ENCODE data around the gene ATP8A2.

The ATP8A2 gene

DNA sequence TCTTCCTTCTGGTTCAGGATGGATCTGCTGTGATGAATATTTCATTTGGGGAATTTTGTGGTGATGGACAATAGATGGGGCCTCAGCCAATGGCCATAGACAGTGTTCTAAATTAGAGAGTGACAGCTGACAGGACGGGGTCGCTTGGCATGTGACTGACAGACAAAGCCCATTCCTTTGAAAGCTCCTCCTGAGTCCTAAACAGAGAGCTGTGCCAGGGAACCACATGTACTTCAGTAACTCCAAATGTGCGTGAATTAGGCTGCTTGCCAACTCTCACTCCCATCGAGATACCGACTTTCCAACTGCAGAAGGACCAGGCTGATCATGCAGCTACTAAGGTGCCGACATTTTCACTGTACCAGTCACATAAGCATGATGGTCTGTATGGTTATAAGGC is 492.3 kb downstream of the ATP8A2 start:
- DNase-seq, result no peak

DNA sequence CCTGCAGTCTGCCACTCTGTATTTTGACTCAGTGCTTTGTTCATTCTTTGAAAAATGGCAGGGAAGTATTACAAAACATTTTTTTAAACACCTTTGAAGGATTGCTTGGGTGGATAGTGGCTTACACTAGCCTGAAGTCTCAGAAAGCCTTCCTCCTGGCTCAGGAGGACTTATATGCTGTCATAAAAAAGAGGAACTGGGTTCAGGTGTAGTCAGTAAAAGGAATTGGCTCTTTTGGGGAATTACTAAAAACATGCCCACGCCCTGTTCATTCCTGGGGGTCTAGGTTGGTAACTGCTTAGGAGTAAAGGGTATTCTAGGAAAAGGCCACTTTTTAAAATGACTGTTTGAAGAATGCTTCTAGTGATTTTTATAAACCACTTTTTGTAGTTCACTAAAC is 493.2 kb downstream of the ATP8A2 start:
- no peak for DNase-seq

GRCh38 chr13:25865391-25865790 is 493.6 kb downstream of the ATP8A2 start:
- DNase-seq, result no peak

GRCh38 chr13:25867038-25867437 is 495.3 kb downstream of the ATP8A2 start:
- no peak for DNase-seq

DNA sequence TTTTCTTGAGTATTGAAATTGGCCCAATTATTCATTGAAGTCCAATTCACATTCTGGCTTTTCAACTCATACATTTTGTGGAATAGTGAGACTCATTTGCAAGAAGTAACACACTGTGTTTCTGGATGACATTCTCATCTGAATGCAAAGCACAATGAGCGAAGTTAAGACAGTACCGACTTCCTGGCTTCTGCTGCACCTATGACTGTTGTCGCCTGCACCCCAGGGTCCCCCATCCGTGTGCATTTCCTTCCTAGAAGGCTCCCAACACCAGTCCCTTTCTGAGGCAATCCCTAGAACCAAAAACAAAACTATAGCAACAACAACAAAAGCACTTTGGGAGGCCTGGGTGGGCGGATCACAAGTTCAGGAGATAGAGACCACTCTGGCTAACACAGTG is 496.7 kb downstream of the ATP8A2 start:
- no peak for DNase-seq

DNA sequence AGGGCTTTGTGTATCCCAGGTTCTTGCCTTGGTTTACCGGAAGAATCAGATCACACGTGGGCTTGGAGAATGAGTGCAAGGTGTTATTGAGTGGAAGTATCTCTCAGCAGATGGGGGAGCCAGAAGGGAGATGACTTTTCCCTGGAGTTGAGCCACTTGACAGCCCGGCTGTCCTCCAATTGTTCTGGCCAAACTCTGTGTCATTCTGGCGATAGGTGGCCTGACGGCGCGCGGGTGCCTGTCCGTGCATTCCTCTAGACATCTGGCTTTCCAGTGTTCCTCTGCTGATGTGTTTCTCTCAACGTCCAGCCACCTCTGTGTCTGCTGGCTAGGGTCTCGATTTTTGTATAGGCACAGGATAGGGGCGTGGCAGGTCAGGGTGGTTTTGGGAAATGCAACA is 498.2 kb downstream of the ATP8A2 start:
- no peak for DNase-seq

DNA sequence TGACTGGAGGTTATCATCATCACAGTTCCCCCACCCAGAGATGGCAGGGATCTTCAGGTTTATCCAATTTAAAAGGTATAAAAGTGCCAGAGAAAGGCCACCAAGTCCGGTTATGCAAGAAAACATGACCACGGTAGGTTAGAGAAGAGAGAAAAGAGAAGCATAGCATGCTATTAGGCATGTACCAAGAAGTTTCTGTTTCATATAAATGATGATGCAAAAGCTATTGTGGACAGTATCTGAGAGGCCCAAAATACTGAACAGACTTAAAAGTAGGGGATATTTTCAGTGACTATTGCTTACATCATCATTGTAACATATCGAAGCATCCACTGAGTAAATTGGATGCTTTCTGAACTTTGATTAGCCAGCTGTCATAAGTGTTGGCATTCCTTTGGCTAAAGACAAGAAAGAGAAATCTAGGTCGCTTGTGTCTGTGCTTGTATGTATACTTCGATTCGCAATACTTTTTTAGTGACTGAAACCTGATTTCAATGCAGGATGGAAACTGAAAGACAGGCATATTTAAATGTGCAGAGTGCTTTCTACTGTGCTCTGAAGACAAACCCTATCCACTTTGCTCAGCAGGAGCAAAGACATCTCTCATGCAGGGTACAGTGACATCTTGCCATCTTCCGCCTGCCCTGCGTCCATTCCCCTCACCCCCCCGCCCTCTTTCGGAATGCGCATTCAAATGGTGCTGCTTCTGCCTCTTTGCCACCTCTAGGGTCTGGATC is 499.8 kb downstream of the ATP8A2 start:
- DNase-seq, result no peak

- DNase-seq, result no peak
These were observed 500.9 kb downstream of the ATP8A2 start for GRCh38 chr13:25872481-25873241.

- no peak for DNase-seq
These were observed 501.5 kb downstream of the ATP8A2 start for GRCh38 chr13:25873242-25873612.

- DNase-seq, result no peak
These were observed 502.4 kb downstream of the ATP8A2 start for GRCh38 chr13:25874064-25874737.

DNA sequence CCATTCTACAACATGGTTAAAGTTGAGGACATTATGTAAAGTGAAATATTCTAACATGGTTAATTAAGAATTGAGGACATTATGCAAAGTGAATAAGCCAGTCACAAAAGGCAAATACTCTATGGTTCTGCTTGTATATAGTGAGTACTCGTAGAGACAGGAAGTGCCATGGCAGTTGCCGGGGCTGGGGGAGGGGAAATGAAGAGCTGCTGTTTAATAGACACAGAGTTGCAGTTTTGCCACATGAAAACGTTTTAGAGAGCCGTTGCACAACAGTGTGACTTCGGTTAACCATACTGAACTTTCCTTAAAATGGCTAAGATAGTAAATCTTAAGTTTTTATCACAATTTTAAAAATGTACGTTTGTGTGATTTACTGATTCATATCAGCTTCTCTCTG is 503.1 kb downstream of the ATP8A2 start:
- DNase-seq, result no peak

- no peak for DNase-seq
These were observed 504.5 kb downstream of the ATP8A2 start for GRCh38 chr13:25876247-25876646.

DNA sequence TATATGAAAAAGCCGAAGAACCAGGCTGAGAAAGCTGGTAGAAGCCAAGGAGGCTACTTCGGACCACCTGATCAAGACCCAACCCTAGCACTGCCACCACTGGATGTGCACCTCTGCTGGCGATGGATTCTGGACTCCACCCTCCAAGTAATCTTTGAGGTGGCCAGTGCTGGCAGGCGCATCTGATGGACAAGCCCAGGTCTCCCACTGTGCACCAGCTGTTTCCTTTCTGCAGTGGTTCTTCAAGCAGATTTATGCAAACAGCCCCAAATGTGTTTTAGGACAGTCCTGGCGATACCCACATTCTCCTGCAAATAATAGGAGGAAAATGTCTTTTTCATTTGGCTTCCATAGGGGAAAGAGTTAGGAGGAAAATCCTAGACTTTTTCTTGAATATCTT is 507.7 kb downstream of the ATP8A2 start:
- DNase-seq, result no peak

DNA sequence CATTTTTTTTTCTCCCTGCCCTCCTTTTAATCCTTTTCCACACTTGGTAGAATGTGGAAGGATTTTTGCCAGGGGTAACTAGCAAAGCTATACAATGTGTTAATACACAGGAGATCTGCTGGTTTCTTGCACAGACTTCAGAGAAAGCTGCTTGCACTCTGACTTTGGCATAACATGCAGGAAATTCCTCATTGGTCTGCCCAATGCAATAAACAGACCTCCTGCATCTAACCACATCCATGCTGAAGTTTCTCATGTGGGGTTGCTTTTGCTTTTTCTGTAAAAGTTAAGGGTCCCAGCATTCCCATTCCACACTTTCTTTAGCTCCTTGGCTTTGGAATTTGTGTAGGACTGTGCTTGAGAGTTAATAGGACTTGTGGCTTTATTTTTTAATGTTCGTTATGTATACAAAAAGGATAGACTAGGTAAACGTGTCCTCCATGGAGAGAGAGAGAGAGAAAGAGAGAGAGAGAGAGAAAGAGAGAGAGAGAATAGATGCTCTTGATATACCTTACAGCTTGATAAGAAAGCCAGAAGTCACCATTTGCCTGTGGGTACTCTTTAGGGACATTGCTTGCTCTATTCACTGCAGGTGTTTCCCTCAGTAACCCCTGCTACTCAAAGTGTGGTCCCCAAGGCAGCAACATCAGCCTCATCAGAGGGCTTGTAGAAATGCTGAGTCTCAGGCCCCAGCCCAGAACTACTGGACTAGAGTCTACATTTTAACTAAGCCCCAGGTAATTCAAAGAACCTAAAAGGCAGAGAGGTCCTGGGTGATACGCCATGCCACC is 509.6 kb downstream of the ATP8A2 start:
- DNase-seq, result peak; percentile 62

- DNase-seq, result peak; percentile 64
These were observed 510.2 kb downstream of the ATP8A2 start for GRCh38 chr13:25881971-25882451.

DNA sequence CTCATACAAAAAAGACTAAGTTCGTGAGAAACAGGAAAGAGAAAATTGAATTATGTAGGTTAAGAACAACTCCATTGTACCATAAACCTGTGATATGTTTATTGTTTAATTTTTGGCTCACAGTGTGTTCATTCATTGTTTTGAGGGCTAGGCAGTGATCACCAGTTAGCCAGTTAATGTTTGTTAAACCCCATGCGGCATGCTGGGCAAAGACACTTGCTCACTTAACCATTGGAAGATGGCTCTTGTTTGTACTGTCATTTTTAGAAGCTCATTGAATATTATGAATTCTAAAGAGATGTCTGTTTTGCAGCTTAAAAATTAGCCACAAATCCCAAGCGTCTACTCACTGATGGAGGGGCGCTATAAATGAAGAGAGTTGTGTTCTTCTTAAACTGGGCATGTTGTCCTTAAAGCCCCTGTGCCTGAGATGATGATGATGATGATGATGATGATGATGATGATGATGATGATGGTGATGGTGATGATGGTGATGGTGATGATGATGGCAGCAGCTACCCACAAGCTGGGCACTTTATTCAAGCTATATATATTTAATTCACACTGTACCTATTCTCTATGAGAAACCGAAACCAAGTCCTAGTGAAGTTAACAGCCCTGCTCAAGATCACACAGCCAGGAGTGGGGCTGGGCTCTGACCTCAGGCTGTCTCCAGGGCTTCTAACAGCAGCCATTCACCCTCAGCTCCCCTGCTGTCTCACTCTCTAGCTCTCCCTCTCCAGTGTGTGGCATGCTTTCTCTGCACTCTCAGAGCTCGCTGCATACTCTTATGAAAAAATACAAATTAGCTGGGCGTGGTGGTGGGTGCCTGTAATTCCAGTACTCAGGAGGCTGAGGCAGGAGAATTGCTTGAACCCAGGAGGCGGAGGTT is 510.9 kb downstream of the ATP8A2 start:
- DNase-seq, result peak; percentile 13

DNA sequence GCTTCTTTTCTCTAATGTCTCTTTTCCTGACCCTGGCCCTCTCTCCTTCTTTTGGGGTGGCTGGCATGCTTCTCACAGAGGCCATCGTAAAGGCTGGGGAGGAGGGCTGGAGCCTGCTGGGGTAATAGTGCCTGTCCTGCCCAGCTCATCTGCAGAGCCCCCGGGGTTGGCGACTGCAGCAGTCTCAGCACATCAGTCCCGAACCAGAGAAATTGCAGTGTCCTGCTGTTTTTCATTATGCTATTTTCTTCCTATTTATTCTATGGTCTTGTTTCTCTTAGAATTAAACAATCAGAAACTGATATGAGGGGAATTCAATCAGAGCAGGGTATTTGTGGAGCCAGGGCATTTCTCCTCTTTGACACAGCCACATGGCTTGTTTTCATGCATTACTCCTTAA is 513.6 kb downstream of the ATP8A2 start:
- DNase-seq, result no peak

DNA sequence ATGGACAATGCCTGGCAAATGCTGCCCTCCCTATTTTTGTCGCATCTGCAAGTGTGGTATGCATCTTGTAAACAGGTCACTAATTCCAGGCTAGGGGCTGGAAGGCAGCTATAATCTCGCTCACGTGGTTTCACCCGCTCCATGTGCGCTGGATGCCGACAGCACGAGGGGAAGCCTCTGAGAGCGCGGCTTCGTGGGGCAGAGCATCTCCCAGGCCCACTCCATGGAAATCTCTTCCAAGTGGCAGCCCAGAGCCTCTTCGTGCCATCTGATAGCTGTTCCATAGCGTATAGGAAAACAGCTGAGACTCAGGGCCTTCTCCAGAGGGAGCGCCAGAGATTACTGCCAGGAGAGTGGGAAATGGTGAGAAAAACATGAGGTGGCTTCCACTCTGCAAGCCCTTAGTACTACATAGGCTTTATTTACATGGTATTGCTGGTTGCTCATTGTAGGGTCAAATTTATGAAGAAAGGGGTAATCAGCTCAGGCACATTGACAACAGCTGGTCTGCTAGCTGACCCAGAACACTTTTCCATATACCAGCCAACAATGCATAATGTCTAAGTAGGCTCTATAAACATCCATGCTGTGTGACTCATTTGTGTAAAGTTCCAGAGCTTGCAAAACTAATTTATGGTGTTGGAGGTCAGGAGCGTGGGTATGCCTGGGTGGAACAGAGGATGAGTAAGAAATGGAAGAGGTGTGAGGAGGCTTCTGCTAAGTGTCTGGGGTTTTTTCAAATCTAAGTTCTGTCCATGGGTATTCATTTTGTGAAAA is 514.9 kb downstream of the ATP8A2 start:
- peak; percentile 75 for DNase-seq

GRCh38 chr13:25887962-25888655 is 516.3 kb downstream of the ATP8A2 start:
- no peak for DNase-seq

GRCh38 chr13:25890671-25891212 is 519.0 kb downstream of the ATP8A2 start:
- DNase-seq, result no peak
